B cell (primary cell): ENCODE data around the gene INPP4A. TPM values are rescaled to one million over a fixed set of nuclear protein-coding genes. Genes with fewer than 3 reads are reported as not detected.

Experiments used
- ATAC-seq: fragments of 200-7000 bp; cut with Tn5 transposase; one replicate; pipeline ENCODE4 v1.10.0; 2021; ENCODE audit warnings: low read depth, mild to moderate bottlenecking, moderate number of reproducible peaks, moderate library complexity
- CTCF ChIA-PET: fragments of 350-600 bp; sonication (Branson Sonifier 250); formaldehyde crosslinking; loops from one replicate; lab custom pipeline; 2021; ENCODE audit warnings: antibody characterized with exemption, inconsistent platforms; lab: Charles Lee
- POLR2A ChIA-PET: fragments of 350-600 bp; sonication (Branson Sonifier 250); formaldehyde crosslinking; loops from one replicate; lab custom pipeline; 2021; ENCODE audit warnings: antibody characterized with exemption; lab: Charles Lee
- DNase-seq: peaks from one replicate; pipeline ENCODE4 v3.0.0; 2013
- H2AFZ ChIP-seq: 2 replicates; pipeline ENCODE4 v1.6.1; 2012; ENCODE audit warnings: mild to moderate bottlenecking, low read depth, low read length; ENCODE audit not compliant: insufficient read depth, poor library complexity, severe bottlenecking
- H3K27ac ChIP-seq, 2 donors: 1 replicate in 1 of 2; 2 replicates in 1 of 2; pipeline ENCODE4 v1.5.1; 2012 to 2013; ENCODE audit warnings: low read length in 2 of 2, mild to moderate bottlenecking in 2 of 2, moderate library complexity in 1 of 2
- H3K27me3 ChIP-seq, 4 experiments: fragments of 200-600 bp in 1 of 4; sonication (generic) in 1 of 4; replicated peaks in 1 of 4; 1 replicate in 2 of 4; 2 replicates in 2 of 4; pipeline versions ENCODE4 v1.6.1 to v1.7.0; 2013 to 2016; ENCODE audit warnings: low read length in 3 of 4, mild to moderate bottlenecking in 2 of 4, mixed read lengths in 1 of 4, moderate library complexity in 1 of 4; ENCODE audit not compliant: insufficient read depth in 4 of 4, control insufficient read depth in 3 of 4; ENCODE audit errors: control extremely low read depth in 1 of 4
- H3K36me3 ChIP-seq, 2 experiments: replicated peaks in 1 of 2; 1 replicate in 1 of 2; 2 replicates in 1 of 2; pipeline versions ENCODE4 v1.6.1 to v1.7.1; 2013; ENCODE audit warnings: low read length in 1 of 2; ENCODE audit not compliant: insufficient read depth in 2 of 2, control insufficient read depth in 1 of 2; ENCODE audit errors: control extremely low read depth in 1 of 2, extremely low read depth in 1 of 2
- H3K4me1 ChIP-seq, 2 donors: fragments of 200-600 bp in 1 of 2; sonication (generic) in 1 of 2; 1 replicate in 1 of 2; 2 replicates in 1 of 2; pipeline versions ENCODE4 v1.5.1 to v1.6.1; 2013 to 2017; ENCODE audit warnings: low read length in 2 of 2; ENCODE audit not compliant: control insufficient read depth in 2 of 2, insufficient read depth in 2 of 2
- H3K4me2 ChIP-seq: replicated peaks from 2 replicates; pipeline ENCODE3; 2012; ENCODE audit warnings: mild to moderate bottlenecking, low read depth, low read length; ENCODE audit not compliant: poor library complexity, severe bottlenecking
- H3K4me3 ChIP-seq, 5 experiments: fragments of 200-600 bp in 1 of 5; sonication (generic) in 1 of 5; 1 replicate in 3 of 5; 2 replicates in 2 of 5; pipeline versions ENCODE4 v1.5.1 to v1.7.0; 2011 to 2016; ENCODE audit warnings: low read length in 4 of 5, mild to moderate bottlenecking in 4 of 5, low read depth in 2 of 5, control low read depth in 1 of 5, moderate library complexity in 1 of 5; ENCODE audit not compliant: insufficient read depth in 1 of 5; ENCODE audit errors: control extremely low read depth in 1 of 5, extremely low read depth in 1 of 5
- H3K79me2 ChIP-seq: fragments of 200-600 bp; sonication (generic); one replicate; pipeline ENCODE4 v1.6.0; 2016; ENCODE audit warnings: low read length; ENCODE audit not compliant: control insufficient read depth, insufficient read depth
- H3K9ac ChIP-seq: fragments of 200-600 bp; sonication (generic); 2 replicates; pipeline ENCODE4 v1.6.1; 2017; ENCODE audit warnings: mild to moderate bottlenecking, low read length, moderate library complexity
- H3K9me3 ChIP-seq, 3 donors: one replicate each; pipeline versions ENCODE4 v1.6.1 to v1.7.1; 2013; ENCODE audit warnings: low read length in 2 of 3; ENCODE audit not compliant: control insufficient read depth in 2 of 3, insufficient read depth in 1 of 3; ENCODE audit errors: control extremely low read depth in 1 of 3
- H4K20me1 ChIP-seq: 2 replicates; pipeline ENCODE4 v1.6.0; 2012; ENCODE audit warnings: mild to moderate bottlenecking, low read length; ENCODE audit not compliant: insufficient read depth, control insufficient read depth, poor library complexity, severe bottlenecking
- H3K27ac Mint-ChIP-seq: one replicate; pipeline ENCODE4 v1.8.0; 2021; ENCODE audit warnings: mixed read lengths
- H3K27me3 Mint-ChIP-seq: one replicate; pipeline ENCODE4 v1.8.0; 2021; ENCODE audit warnings: mixed read lengths
- H3K4me1 Mint-ChIP-seq: one replicate; pipeline ENCODE4 v1.8.0; 2021; ENCODE audit warnings: mixed read lengths
- H3K4me3 Mint-ChIP-seq: one replicate; pipeline ENCODE4 v1.8.0; 2021; ENCODE audit warnings: mixed read lengths
- H3K9me3 Mint-ChIP-seq: one replicate; pipeline ENCODE4 v1.8.0; 2022; ENCODE audit warnings: mixed read lengths; ENCODE audit not compliant: insufficient read depth
- EZH2 ChIP-seq: IDR thresholded peaks from 2 replicates; pipeline ENCODE4 v1.6.1; 2012; ENCODE audit warnings: borderline replicate concordance, low read depth, mild to moderate bottlenecking, moderate library complexity, low read length; ENCODE audit not compliant: insufficient read depth, poor library complexity, severe bottlenecking
- WGBS: methylation state at CpG from one replicate; pipeline ENCODE4 v1.1.5; 2013; ENCODE audit warnings: missing lambda C conversion rate; ENCODE audit not compliant: insufficient coverage; 5-methylcytosine and 5-hydroxymethylcytosine counted together
- intact Hi-C: fragments of 100-400 bp; cut with micrococcal nuclease; formaldehyde crosslinking; loops from one replicate; pipeline ENCODE4 v1.10.0; 2022
- polyA plus RNA-seq: library from polyadenylated mRNA; depleted of rRNA; stranded (reverse); fragments of >200 nt; gene quantifications from 2 replicates; pipeline ENCODE4 v1.2.3, GENCODE V29; 2012
- total RNA-seq, 2 donors: library from RNA; stranded (reverse); fragments of 120-200 nt in 1 of 2; gene quantifications; 1 replicate in 1 of 2; 2 replicates in 1 of 2; pipeline versions ENCODE4 v1.2.3 to v1.2.4, GENCODE V29; 2013 to 2022
- TF ChIP-seq, protein P1 (sequence below): fragments of 200-600 bp; IDR thresholded peaks from one replicate; pipeline ENCODE4 v1.8.0; 2022; ENCODE audit warnings: antibody characterized with exemption, mild to moderate bottlenecking

Gene INPP4A
- total and polyA plus RNA-seq, 2 donors (not counting 1 experiment from before 2014, with no cell fraction given) = 10.7 to 22.5 TPM

DNA sequence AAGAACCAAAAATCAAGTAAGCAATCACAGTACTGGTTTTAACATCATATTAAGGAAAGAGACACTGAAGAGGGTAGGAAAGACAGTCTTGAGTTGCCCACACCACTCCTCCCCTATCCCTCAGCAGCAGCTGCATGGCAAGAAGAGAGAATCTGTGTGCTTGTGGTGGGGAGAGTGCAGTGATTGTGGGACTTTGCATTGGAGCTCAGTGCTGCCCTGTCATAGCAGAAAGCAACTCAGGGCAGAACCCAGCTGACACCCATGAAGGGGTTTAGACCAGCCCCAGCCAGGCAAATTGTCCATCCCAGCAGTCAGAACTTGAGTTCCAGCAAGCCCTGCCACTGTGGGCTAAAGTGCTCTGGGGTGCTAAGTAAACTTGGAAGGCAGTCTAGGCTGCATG is 40.8 kb upstream of the INPP4A start:
- ChIA-PET POLR2A (no interaction called here), CTCF (no interaction called here)
- intact Hi-C loops = no loop called here
- Histone ChIP-seq H3K4me1 (no peaks in the 10 kb centered on the region), H3K9ac (no peak overlapping the region), H3K27me3 (peaks cover 0 to 11% (median 0%) of the 10 kb centered on the region in 4 experiments), H3K79me2 (no peaks in the 10 kb centered on the region), H3K4me3 (no peak overlapping the region), H3K27ac (no peak overlapping the region), H2AFZ (no peak overlapping the region), H3K4me2 (no peak overlapping the region), H4K20me1 (no peaks in the 10 kb centered on the region), H3K9me3 (no peaks in the 10 kb centered on the region), H3K36me3 (no peaks in the 10 kb centered on the region)
- H3K27me3 Mint-ChIP-seq = peaks cover 40% of the 10 kb centered on the region
- H3K4me3 Mint-ChIP-seq = no peak overlapping the region
- DNase-seq (no peak), ATAC-seq (no peak)
- TF ChIP-seq EZH2 = no peak
- TF ChIP-seq, protein P1, sequence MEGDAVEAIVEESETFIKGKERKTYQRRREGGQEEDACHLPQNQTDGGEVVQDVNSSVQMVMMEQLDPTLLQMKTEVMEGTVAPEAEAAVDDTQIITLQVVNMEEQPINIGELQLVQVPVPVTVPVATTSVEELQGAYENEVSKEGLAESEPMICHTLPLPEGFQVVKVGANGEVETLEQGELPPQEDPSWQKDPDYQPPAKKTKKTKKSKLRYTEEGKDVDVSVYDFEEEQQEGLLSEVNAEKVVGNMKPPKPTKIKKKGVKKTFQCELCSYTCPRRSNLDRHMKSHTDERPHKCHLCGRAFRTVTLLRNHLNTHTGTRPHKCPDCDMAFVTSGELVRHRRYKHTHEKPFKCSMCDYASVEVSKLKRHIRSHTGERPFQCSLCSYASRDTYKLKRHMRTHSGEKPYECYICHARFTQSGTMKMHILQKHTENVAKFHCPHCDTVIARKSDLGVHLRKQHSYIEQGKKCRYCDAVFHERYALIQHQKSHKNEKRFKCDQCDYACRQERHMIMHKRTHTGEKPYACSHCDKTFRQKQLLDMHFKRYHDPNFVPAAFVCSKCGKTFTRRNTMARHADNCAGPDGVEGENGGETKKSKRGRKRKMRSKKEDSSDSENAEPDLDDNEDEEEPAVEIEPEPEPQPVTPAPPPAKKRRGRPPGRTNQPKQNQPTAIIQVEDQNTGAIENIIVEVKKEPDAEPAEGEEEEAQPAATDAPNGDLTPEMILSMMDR = no peak
- no peak overlapping the region for H3K27ac Mint-ChIP-seq
- no peaks in the 10 kb centered on the region for H3K9me3 Mint-ChIP-seq
- no peaks in the 10 kb centered on the region for H3K4me1 Mint-ChIP-seq

DNA sequence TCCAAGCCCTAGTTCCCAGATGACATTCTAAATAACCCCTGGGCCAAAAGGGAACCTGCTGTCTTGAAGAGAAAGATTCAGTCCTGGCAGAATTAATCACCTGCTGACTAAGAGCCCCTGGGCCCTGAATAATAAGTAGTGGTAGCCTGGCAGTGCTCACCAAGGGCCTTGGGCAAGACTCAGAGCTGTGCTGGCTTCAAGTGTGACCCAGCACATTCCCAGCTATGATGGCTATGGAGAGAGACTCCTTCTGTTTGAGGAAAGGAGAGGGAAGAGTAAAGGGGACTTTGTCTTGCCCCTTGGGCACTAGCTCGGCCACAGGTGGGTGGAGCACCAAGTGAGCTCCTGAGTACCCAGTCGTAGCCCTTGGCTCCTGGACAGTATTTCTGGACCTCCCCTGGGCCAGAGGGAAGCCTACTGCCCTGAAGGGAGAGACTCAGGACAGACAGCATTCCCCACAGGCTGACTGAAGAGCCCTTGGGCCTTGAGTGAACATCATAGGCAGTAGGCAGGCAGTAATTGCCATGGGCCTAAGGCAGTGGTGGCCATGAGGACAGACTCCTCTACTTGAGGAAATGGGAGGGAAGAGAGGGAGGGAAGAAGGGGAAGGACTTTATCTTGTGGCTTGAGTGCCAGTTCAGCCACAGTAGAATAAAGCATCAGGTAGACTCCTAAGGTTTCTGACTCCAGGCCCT is 40.0 kb upstream of the INPP4A start:
- Mint-ChIP-seq H3K27ac (no peak overlapping the region), H3K27me3 (peaks cover 33% of the 10 kb centered on the region), H3K4me1 (no peaks in the 10 kb centered on the region), H3K9me3 (no peaks in the 10 kb centered on the region), H3K4me3 (no peak overlapping the region)
- H3K4me3 ChIP-seq = no peak overlapping the region
- 91% methylated on average over 2 of the region's 2 CpGs for WGBS
- no peak overlapping the region for H3K4me2 ChIP-seq
- POLR2A ChIA-PET = no interaction called here
- H3K9ac ChIP-seq = no peak overlapping the region
- DNase-seq (no peak), ATAC-seq (no peak)
- TF ChIP-seq, protein P1 = no peak
- no peak for TF ChIP-seq EZH2
- H3K9me3 ChIP-seq = no peaks in the 10 kb centered on the region
- H4K20me1 ChIP-seq = no peaks in the 10 kb centered on the region
- H3K27ac ChIP-seq = no peak overlapping the region
- H3K27me3 ChIP-seq = peaks cover 0 to 7% (median 0%) of the 10 kb centered on the region in 4 experiments
- intact Hi-C loops = no loop called here
- H2AFZ ChIP-seq = no peak overlapping the region
- H3K4me1 ChIP-seq = no peaks in the 10 kb centered on the region
- no peaks in the 10 kb centered on the region for H3K36me3 ChIP-seq
- CTCF ChIA-PET = no interaction called here
- no peaks in the 10 kb centered on the region for H3K79me2 ChIP-seq
